Spleen (tissue), 7 donors: ENCODE data around the gene AHCYL2.

Experiments used
- CTCF ChIP-seq, 11 experiments: fragments of 200-600 bp in 7 of 11; fragments of 450-650 bp in 4 of 11; sonication (generic) in 4 of 11; IDR thresholded peaks in 8 of 11; conservative IDR thresholded peaks in 3 of 11; 1 replicate in 7 of 11; 2 replicates in 4 of 11; pipeline versions ENCODE4 v1.4.0 to v1.8.0; 2016 to 2021; ENCODE audit warnings: antibody characterized with exemption in 11 of 11, inconsistent platforms in 4 of 11, mild to moderate bottlenecking in 1 of 11
- POLR2A ChIP-seq, 3 donors: fragments of 450-650 bp; IDR thresholded peaks; one replicate each; pipeline ENCODE4 v1.5.1; 2017; ENCODE audit warnings: antibody characterized with exemption in 3 of 3, mild to moderate bottlenecking in 1 of 3
- POLR2AphosphoS5 ChIP-seq, 3 donors: sonication (generic); formaldehyde crosslinking; IDR thresholded peaks; one replicate each; pipeline ENCODE4 v1.5.1; 2017; ENCODE audit warnings: antibody characterized with exemption in 3 of 3
- donor health status: DM: no; HTN: no; CAD: no; lungs with moderate emphysema.
- donor health status: DM: no; HTN: no; CAD: no.
- donor health status: DM: no; HTN: no; CAD: no.

- TF ChIP-seq POLR2AphosphoS5 (IDR thresholded peaks at IDR 0.05) (no peak), CTCF (IDR thresholded peaks at IDR 0.05 in 8 of 11, conservative IDR thresholded peaks at IDR 0.05 in 3 of 11) (no peak), POLR2A (IDR thresholded peaks at IDR 0.05) (no peak)
Observed at GRCh38 chr7:129240119-129240820, 15.4 kb downstream of the AHCYL2 start.
